Iris pigment epithelial cell (primary cell): Measurements from ENCODE around the gene SEC16A.
"Not testable (repeated sequence)": the region's sequence is repeated elsewhere in the genome, so short reads cannot be mapped to it uniquely, and the experiment has no call there.

Experiments used
- DNase-seq: peaks from one replicate; pipeline ENCODE4 v3.0.0-alpha.2; 2011; ENCODE audit warnings: low read depth

SEC16A gene

GRCh38 chr9:136419092-136419420, 63.8 kb downstream of the SEC16A start:
- no peak for DNase-seq

GRCh38 chr9:136418182-136419091, 64.4 kb downstream of the SEC16A start:
- DNase-seq = no peak

- no peak for DNase-seq
Measured at GRCh38 chr9:136416914-136417313, 65.9 kb downstream of the SEC16A start.

- peak; percentile 74 for DNase-seq
Measured at GRCh38 chr9:136416427-136416826, 66.4 kb downstream of the SEC16A start.

- DNase-seq = no peak
Measured at GRCh38 chr9:136412962-136413361, 69.9 kb downstream of the SEC16A start.

- DNase-seq = no peak
Measured at GRCh38 chr9:136411378-136411777, 71.5 kb downstream of the SEC16A start.

- peak; percentile 89 for DNase-seq
Measured at GRCh38 chr9:136410500-136411287, 72.1 kb downstream of the SEC16A start, which contains the start of the genes ENTR1 and PMPCA. Gene ENTR1, minus strand, starts transcription at chr9:136410614. Its CDS starts 217 bp downstream, at chr9:136410397. Gene PMPCA, plus strand, starts transcription at chr9:136410658. Its CDS starts 11 bp downstream, at chr9:136410669.

- DNase-seq = peak; percentile 58
Measured at GRCh38 chr9:136409557-136410455, 73.0 kb downstream of the SEC16A start.

- no peak for DNase-seq
Measured at GRCh38 chr9:136407911-136408310, 74.9 kb downstream of the SEC16A start.

- DNase-seq = not testable (repeated sequence)
Measured at GRCh38 chr9:136407061-136407460, 75.8 kb downstream of the SEC16A start.

GRCh38 chr9:136405904-136406303, 76.9 kb downstream of the SEC16A start:
- DNase-seq = not testable (repeated sequence)

GRCh38 chr9:136405481-136405880, 77.4 kb downstream of the SEC16A start:
- DNase-seq = no peak

GRCh38 chr9:136404801-136405136, 78.1 kb downstream of the SEC16A start:
- no peak for DNase-seq

GRCh38 chr9:136403915-136404800, 78.7 kb downstream of the SEC16A start:
- DNase-seq = no peak

GRCh38 chr9:136403538-136403914, 79.3 kb downstream of the SEC16A start:
- DNase-seq = no peak

GRCh38 chr9:136402067-136402466, 80.8 kb downstream of the SEC16A start:
- no peak for DNase-seq

GRCh38 chr9:136401173-136401922, 81.5 kb downstream of the SEC16A start:
- DNase-seq = no peak

- DNase-seq = peak; percentile 82
Measured at GRCh38 chr9:136400038-136400834, 82.6 kb downstream of the SEC16A start, which contains the start of gene SNAPC4. Gene SNAPC4, minus strand, starts transcription at chr9:136400170. Its CDS starts 1,742 bp downstream, at chr9:136398428.
